HEK293 (cell line): Measurements from ENCODE around the gene HLA-E.

Source experiments
- CTCF ChIA-PET: fragments of 350-600 bp; formaldehyde crosslinking; extraction: SDS; loops from one replicate; lab custom pipeline; 2021; ENCODE audit warnings: antibody characterized with exemption; lab: Yijun Ruan, JAX
- POLR2A ChIA-PET: fragments of 300-600 bp; formaldehyde crosslinking; extraction: SDS; loops from one replicate; lab custom pipeline; 2020; ENCODE audit warnings: antibody characterized with exemption, inconsistent platforms; lab: Yijun Ruan, JAX
- H3K27ac ChIP-seq: fragments of 200-500 bp; sonication (Bioruptor generic); 2 replicates; pipeline ENCODE4 v1.5.1; 2014; ENCODE audit warnings: low read depth, low read length, control low read depth, inconsistent platforms; ENCODE audit errors: extremely low read depth
- H3K36me3 ChIP-seq, 2 experiments: fragments of 200-500 bp in 1 of 2; sonication (Bioruptor generic) in 1 of 2; 1 replicate in 1 of 2; 2 replicates in 1 of 2; pipeline ENCODE4 v1.5.1; 2014 to 2017; ENCODE audit warnings: inconsistent platforms in 2 of 2, low read length in 2 of 2; ENCODE audit not compliant: control insufficient read depth in 2 of 2, insufficient read depth in 1 of 2
- H3K4me1 ChIP-seq: fragments of 200-500 bp; sonication (Bioruptor generic); 2 replicates; pipeline ENCODE4 v1.5.1; 2014; ENCODE audit warnings: mild to moderate bottlenecking, low read length, inconsistent platforms; ENCODE audit not compliant: control insufficient read depth, insufficient read depth
- H3K4me3 ChIP-seq: 2 replicates; pipeline ENCODE4 v1.5.1; 2011; ENCODE audit warnings: low read depth, mild to moderate bottlenecking, control low read depth, low read length, moderate library complexity
- H3K9me3 ChIP-seq: fragments of 200-500 bp; sonication (Bioruptor generic); 2 replicates; pipeline ENCODE4 v1.5.1; 2014; ENCODE audit warnings: low read depth, low read length, inconsistent platforms; ENCODE audit not compliant: control insufficient read depth, insufficient read depth
- EGR2 ChIP-seq: fragments of 450-650 bp; formaldehyde crosslinking; IDR thresholded peaks from 2 replicates; pipeline ENCODE4 v1.5.1; 2016; ENCODE audit warnings: low read depth, missing biosample characterization, missing genetic modification characterization
- KLF17 ChIP-seq: fragments of 450-650 bp; formaldehyde crosslinking; IDR thresholded peaks from 2 replicates; pipeline ENCODE4 v1.5.1; 2016; ENCODE audit warnings: missing biosample characterization, missing genetic modification characterization
- KLF8 ChIP-seq: fragments of 450-650 bp; formaldehyde crosslinking; IDR thresholded peaks from 2 replicates; pipeline ENCODE4 v1.5.1; 2016; ENCODE audit warnings: missing biosample characterization, missing genetic modification characterization
- MZF1 ChIP-seq: fragments of 450-650 bp; formaldehyde crosslinking; IDR thresholded peaks from 2 replicates; pipeline ENCODE4 v1.5.1; 2017; ENCODE audit warnings: missing biosample characterization, missing genetic modification characterization, borderline replicate concordance
- PRDM10 ChIP-seq: fragments of 450-650 bp; formaldehyde crosslinking; IDR thresholded peaks from 2 replicates; pipeline ENCODE4 v1.5.1; 2016; ENCODE audit warnings: missing biosample characterization, missing genetic modification characterization
- REPIN1 ChIP-seq: fragments of 450-650 bp; formaldehyde crosslinking; IDR thresholded peaks from 2 replicates; pipeline ENCODE4 v1.5.1; 2017; ENCODE audit warnings: missing biosample characterization, missing genetic modification characterization, low read depth
- SP2 ChIP-seq: fragments of 450-650 bp; formaldehyde crosslinking; IDR thresholded peaks from 2 replicates; pipeline ENCODE4 v1.5.1; 2016; ENCODE audit warnings: missing biosample characterization, missing genetic modification characterization
- ZBTB1 ChIP-seq: fragments of 450-650 bp; formaldehyde crosslinking; IDR thresholded peaks from 2 replicates; pipeline ENCODE4 v1.5.1; 2016; ENCODE audit warnings: missing biosample characterization, missing genetic modification characterization
- ZBTB17 ChIP-seq: fragments of 450-650 bp; formaldehyde crosslinking; IDR thresholded peaks from 2 replicates; pipeline ENCODE4 v1.5.1; 2016; ENCODE audit warnings: missing biosample characterization, missing genetic modification characterization
- ZBTB20 ChIP-seq: fragments of 450-650 bp; formaldehyde crosslinking; IDR thresholded peaks from 2 replicates; pipeline ENCODE4 v1.5.1; 2016; ENCODE audit warnings: missing biosample characterization, missing genetic modification characterization
- ZFHX2 ChIP-seq: fragments of 450-650 bp; formaldehyde crosslinking; conservative IDR thresholded peaks from 2 replicates; pipeline ENCODE4 v1.5.1; 2016; ENCODE audit warnings: missing biosample characterization, missing genetic modification characterization
- ZNF10 ChIP-seq: fragments of 450-650 bp; formaldehyde crosslinking; IDR thresholded peaks from 2 replicates; pipeline ENCODE4 v1.5.1; 2017; ENCODE audit warnings: missing biosample characterization, missing genetic modification characterization
- ZNF155 ChIP-seq: fragments of 450-650 bp; formaldehyde crosslinking; IDR thresholded peaks from 2 replicates; pipeline ENCODE4 v1.5.1; 2016; ENCODE audit warnings: missing biosample characterization, missing genetic modification characterization
- ZNF324 ChIP-seq: fragments of 450-650 bp; formaldehyde crosslinking; IDR thresholded peaks from 2 replicates; pipeline ENCODE4 v1.5.1; 2016; ENCODE audit warnings: missing biosample characterization, missing genetic modification characterization
- ZNF426 ChIP-seq: fragments of 450-650 bp; formaldehyde crosslinking; IDR thresholded peaks from 2 replicates; pipeline ENCODE4 v1.5.1; 2017; ENCODE audit warnings: missing biosample characterization, missing genetic modification characterization, mild to moderate bottlenecking, inconsistent platforms, moderate library complexity
- ZNF510 ChIP-seq: fragments of 450-650 bp; formaldehyde crosslinking; IDR thresholded peaks from 2 replicates; pipeline ENCODE4 v1.5.1; 2018; ENCODE audit warnings: mild to moderate bottlenecking, missing genetic modification characterization, missing biosample characterization; ENCODE audit not compliant: insufficient replicate concordance
- ZNF548 ChIP-seq: fragments of 450-650 bp; formaldehyde crosslinking; IDR thresholded peaks from 2 replicates; pipeline ENCODE4 v1.5.1; 2016; ENCODE audit warnings: missing biosample characterization, missing genetic modification characterization
- ZNF558 ChIP-seq: fragments of 450-650 bp; formaldehyde crosslinking; IDR thresholded peaks from 2 replicates; pipeline ENCODE4 v1.5.1; 2016; ENCODE audit warnings: missing biosample characterization, missing genetic modification characterization
- ZNF596 ChIP-seq: fragments of 450-650 bp; IDR thresholded peaks from 2 replicates; pipeline ENCODE4 v1.5.0; 2018; ENCODE audit warnings: missing biosample characterization, mild to moderate bottlenecking, missing genetic modification characterization, moderate library complexity
- ZNF664 ChIP-seq: fragments of 450-650 bp; formaldehyde crosslinking; IDR thresholded peaks from 2 replicates; pipeline ENCODE4 v1.5.1; 2016; ENCODE audit warnings: missing biosample characterization, missing genetic modification characterization
- ZNF701 ChIP-seq: fragments of 450-650 bp; formaldehyde crosslinking; IDR thresholded peaks from 2 replicates; pipeline ENCODE4 v1.5.1; 2016; ENCODE audit warnings: missing biosample characterization, missing genetic modification characterization
- ZNF707 ChIP-seq: fragments of 450-650 bp; formaldehyde crosslinking; IDR thresholded peaks from 2 replicates; pipeline ENCODE4 v1.5.1; 2016; ENCODE audit warnings: missing biosample characterization, missing genetic modification characterization
- ZNF776 ChIP-seq: fragments of 450-650 bp; formaldehyde crosslinking; IDR thresholded peaks from 2 replicates; pipeline ENCODE4 v1.5.0; 2017; ENCODE audit warnings: missing biosample characterization, missing genetic modification characterization, borderline replicate concordance
- ZSCAN23 ChIP-seq: fragments of 450-650 bp; formaldehyde crosslinking; IDR thresholded peaks from 2 replicates; pipeline ENCODE4 v1.5.1; 2016; ENCODE audit warnings: missing biosample characterization, missing genetic modification characterization

HLA-E gene

DNA sequence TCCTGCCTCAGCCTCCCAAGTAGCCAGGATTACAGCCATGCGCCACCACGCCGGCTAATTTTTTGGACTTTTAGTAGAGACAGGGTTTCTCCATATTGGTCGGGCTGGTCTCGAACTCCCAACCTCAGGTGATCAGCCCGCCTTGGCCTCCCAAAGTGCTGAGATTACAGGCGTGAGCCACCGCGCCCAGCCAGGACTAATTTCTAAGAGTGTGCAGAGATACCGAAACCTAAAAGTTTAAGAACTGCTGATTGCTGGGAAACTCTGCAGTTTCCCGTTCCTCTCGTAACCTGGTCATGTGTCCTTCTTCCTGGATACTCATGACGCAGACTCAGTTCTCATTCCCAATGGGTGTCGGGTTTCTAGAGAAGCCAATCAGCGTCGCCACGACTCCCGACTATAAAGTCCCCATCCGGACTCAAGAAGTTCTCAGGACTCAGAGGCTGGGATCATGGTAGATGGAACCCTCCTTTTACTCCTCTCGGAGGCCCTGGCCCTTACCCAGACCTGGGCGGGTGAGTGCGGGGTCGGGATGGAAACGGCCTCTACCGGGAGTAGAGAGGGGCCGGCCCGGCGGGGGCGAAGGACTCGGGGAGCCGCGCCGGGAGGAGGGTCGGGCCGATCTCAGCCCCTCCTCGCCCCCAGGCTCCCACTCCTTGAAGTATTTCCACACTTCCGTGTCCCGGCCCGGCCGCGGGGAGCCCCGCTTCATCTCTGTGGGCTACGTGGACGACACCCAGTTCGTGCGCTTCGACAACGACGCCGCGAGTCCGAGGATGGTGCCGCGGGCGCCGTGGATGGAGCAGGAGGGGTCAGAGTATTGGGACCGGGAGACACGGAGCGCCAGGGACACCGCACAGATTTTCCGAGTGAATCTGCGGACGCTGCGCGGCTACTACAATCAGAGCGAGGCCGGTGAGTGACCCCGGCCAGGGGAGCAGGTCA lies at the start of gene HLA-E (continued):
- TF ChIP-seq ZNF701 (tag by site-specific recombination), result no peak
- no peak for TF ChIP-seq ZNF776 (tag by site-specific recombination)
- TF ChIP-seq ZSCAN23 (tag by site-specific recombination), result no peak
- TF ChIP-seq ZBTB20, result peak; percentile 76
- no peak for TF ChIP-seq REPIN1 (tag by site-specific recombination)
- TF ChIP-seq ZNF324 (tag by site-specific recombination), result peak; percentile 53; the same call in 1 of the 2 replicates
- no peak for TF ChIP-seq ZBTB1 (tag by site-specific recombination)
- TF ChIP-seq ZNF558 (tag by site-specific recombination), result no peak
- TF ChIP-seq ZNF664 (tag by site-specific recombination), result no peak

DNA sequence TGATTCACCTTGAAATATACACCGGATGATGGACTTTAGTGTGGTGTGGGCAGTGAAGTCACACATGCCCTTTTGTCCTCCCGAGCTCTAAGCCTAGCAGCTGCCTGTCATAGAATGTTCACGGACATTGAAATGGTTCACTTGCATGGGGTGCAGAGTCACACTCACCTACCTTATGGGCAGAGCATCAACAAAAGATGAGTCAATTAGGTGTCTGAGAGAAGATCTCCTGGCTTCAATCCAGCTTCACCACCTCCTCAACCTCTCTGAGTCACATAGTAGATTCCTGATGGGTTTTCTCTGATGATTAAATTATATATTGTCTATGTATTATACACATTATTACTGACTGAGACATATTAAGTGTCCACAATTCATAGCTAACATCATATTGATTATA lies 48.1 kb upstream of the HLA-E start:
- ChIA-PET POLR2A (no interaction called here), CTCF (interaction anchor here (0.6 to 3.0 kb wide), 6 partner anchors 12 to 339 kb away, joined by 3 to 62 read pairs (median 4); no protein-coding TSS in a partner anchor)
- TF ChIP-seq KLF17 (tag by site-specific recombination) (no peak), KLF8 (tag by site-specific recombination) (no peak), ZNF596 (no peak), ZNF426 (no peak)
- Histone ChIP-seq H3K4me1 (0 out of 2 replicates have a peak, but pooled peaks cover 3% of the 10 kb centered on the region), H3K27ac (no peak overlapping the region), H3K4me3 (no peak overlapping the region), H3K36me3 (no peaks in the 10 kb centered on the region), H3K9me3 (no peaks in the 10 kb centered on the region)

DNA sequence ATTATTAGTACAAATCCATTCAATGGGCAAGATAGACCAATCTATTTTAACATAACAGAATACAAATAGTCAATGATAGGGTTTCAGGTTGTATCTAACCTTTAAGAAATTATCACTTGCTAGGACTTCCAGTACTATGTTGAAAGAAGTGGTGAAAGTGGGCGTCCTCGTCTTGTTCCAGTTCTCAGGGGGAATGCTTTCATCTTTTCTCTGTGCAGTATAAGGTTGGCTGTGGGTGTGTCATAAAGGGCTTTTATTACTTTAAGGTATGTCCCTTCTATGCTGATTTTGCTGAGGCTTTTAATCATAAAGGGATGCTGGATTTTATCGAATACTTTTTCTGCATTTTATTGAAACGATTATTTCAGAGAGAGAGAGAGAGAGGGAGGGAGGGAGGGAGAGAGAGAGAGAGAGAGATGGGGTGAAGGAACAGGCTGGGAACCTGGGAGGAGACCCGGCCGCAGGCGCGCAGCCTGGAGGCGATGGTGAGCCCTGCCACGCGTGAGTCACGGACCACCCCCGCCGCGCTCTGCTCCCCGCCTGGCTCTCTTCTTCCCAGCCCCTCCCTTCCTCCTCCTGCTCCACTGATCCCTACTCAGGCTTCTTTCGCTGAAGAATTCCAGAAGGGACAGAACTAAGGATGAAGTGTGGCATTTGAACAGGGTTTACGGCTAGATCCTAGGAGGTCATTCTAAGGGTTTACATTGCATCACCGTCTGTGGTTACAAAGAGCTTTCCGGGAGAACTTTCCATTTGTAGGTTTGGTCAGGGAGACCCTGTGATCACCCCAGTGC lies 45.5 kb upstream of the HLA-E start:
- Histone ChIP-seq H3K4me3 (no peak overlapping the region), H3K27ac (no peak overlapping the region), H3K36me3 (no peaks in the 10 kb centered on the region), H3K9me3 (no peaks in the 10 kb centered on the region), H3K4me1 (0 out of 2 replicates have a peak, but pooled peaks cover 3% of the 10 kb centered on the region)
- CTCF ChIA-PET, result interaction anchor here (0.7 to 1.5 kb wide), 2 partner anchors 10 to 29 kb away, joined by 4 to 8 read pairs; no protein-coding TSS in a partner anchor
- TF ChIP-seq ZNF510 (tag by site-specific recombination), result no peak
- peak; percentile 40 for TF ChIP-seq ZFHX2 (tag by site-specific recombination)
- TF ChIP-seq ZBTB17 (tag by site-specific recombination), result peak; percentile 46; the same call in 1 of the 2 replicates
- TF ChIP-seq EGR2 (tag by site-specific recombination), result peak; percentile 33; the same call in 1 of the 2 replicates
- 0 out of 2 replicates have a peak, but pooled peaks have one; percentile 28 for TF ChIP-seq ZNF10
- no peak for TF ChIP-seq ZNF426
- TF ChIP-seq, all 188 proteins: peak for 4
- POLR2A ChIA-PET, result no interaction called here

- POLR2A ChIA-PET, result no interaction called here
- CTCF ChIA-PET, result interaction anchor here (0.5 to 1.5 kb wide), 3 partner anchors 9 to 148 kb away, joined by 3 to 8 read pairs (median 4); no protein-coding TSS in a partner anchor
- H3K9me3 ChIP-seq, result no peaks in the 10 kb centered on the region
- no peak overlapping the region for H3K27ac ChIP-seq
- 0 out of 2 replicates have a peak, but pooled peaks cover 3% of the 10 kb centered on the region for H3K4me1 ChIP-seq
- H3K4me3 ChIP-seq, result no peak overlapping the region
- no peaks in the 10 kb centered on the region for H3K36me3 ChIP-seq
- peak; percentile 65 for TF ChIP-seq ZNF707 (tag by site-specific recombination)
- no peak for TF ChIP-seq ZNF664 (tag by site-specific recombination)
- peak; percentile 98 for TF ChIP-seq PRDM10 (tag by site-specific recombination)
- no peak for TF ChIP-seq ZNF155 (tag by site-specific recombination)
- no peak for TF ChIP-seq ZSCAN23 (tag by site-specific recombination)
- no peak for TF ChIP-seq ZNF548 (tag by site-specific recombination)
- TF ChIP-seq SP2 (tag by site-specific recombination), result no peak
- TF ChIP-seq MZF1 (tag by site-specific recombination), result no peak
- TF ChIP-seq ZBTB20, result peak; percentile 67
Observed at GRCh38 chr6:30444451-30444742, 44.9 kb upstream of the HLA-E start.
